ENCODE data around the gene PLEKHG1. TPM values are rescaled to one million over a fixed set of nuclear protein-coding genes. Genes with fewer than 3 reads are reported as not detected.
A peak's percentile ranks its signal among the peaks of the same experiment; 100 is the strongest.

The PLEKHG1 gene
- total and polyA plus RNA-seq, 4 experiments from 2014 or later: 1.2 to 3.9 (median 2.5) TPM

GRCh38 chr6:150633486-150633834, 33.8 kb downstream of the PLEKHG1 start:
- H3K4me3 Mint-ChIP-seq: peak overlapping the region; percentile 74 to 88 (median 84)
- peaks cover 0 to 2% (median 0%) of the 10 kb centered on the region in 8 donors for H3K9me3 Mint-ChIP-seq
- peaks cover 4 to 5% of the 10 kb centered on the region in 2 donors for H3K27me3 Mint-ChIP-seq
- Histone ChIP-seq H3K4me3 (ENCODE audit: low read length in 2 of 2) (peak overlapping the region in 1 of 2 donors; percentile 41), H3K27me3 (ENCODE audit: insufficient read depth, low read length) (no peaks in the 10 kb centered on the region), H3K27ac (ENCODE audit: low read depth, low read length) (peak overlapping the region; percentile 60), H3K4me1 (ENCODE audit: insufficient read depth, low read length) (peaks cover 43% of the 10 kb centered on the region), H3K9me3 (ENCODE audit: control insufficient read depth in 1 of 2, low read length in 2 of 2) (no peaks in the 10 kb centered on the region), H3K36me3 (ENCODE audit: insufficient read depth, low read length) (no peaks in the 10 kb centered on the region)
- CTCF ChIA-PET (ENCODE audit: partially characterized antibody): interaction anchor here (0.7 to 1.2 kb wide), 3 partner anchors 29 to 636 kb away, joined by 3 to 4 read pairs (median 3); no protein-coding TSS in a partner anchor
- peak overlapping the region; percentile 16 to 86 (median 63) for H3K27ac Mint-ChIP-seq
- H3K36me3 Mint-ChIP-seq: no peaks in the 10 kb centered on the region
- POLR2A ChIA-PET (ENCODE audit: partially characterized antibody): interaction anchor here (0.9 kb wide), 1 partner anchor 24 kb away, joined by 3 read pairs; no protein-coding TSS in a partner anchor
- no peak for DNase-seq
- intact Hi-C loops (cut with micrococcal nuclease): no loop called here
- H3K4me1 Mint-ChIP-seq: peaks cover 26 to 50% (median 42%) of the 10 kb centered on the region in 4 donors

- H3K27ac ChIP-seq (ENCODE audit: low read depth, low read length): no peak overlapping the region
- POLR2A ChIA-PET (ENCODE audit: partially characterized antibody): no interaction called here
- Mint-ChIP-seq H3K27ac (peak overlapping the region in 6 of 7 donors; percentile 16 to 85 (median 58)), H3K36me3 (no peaks in the 10 kb centered on the region), H3K4me1 (peaks cover 26 to 50% (median 42%) of the 10 kb centered on the region in 4 donors), H3K4me3 (peak overlapping the region in 7 of 8 donors; percentile 3 to 88 (median 83)), H3K27me3 (peaks cover 4 to 5% of the 10 kb centered on the region in 2 donors), H3K9me3 (peaks cover 0 to 2% (median 0%) of the 10 kb centered on the region in 8 donors)
- no peak for DNase-seq
- H3K9me3 ChIP-seq (ENCODE audit: control insufficient read depth in 1 of 2, low read length in 2 of 2): no peaks in the 10 kb centered on the region
- H3K27me3 ChIP-seq (ENCODE audit: insufficient read depth, low read length): no peaks in the 10 kb centered on the region
- intact Hi-C loops (cut with micrococcal nuclease): no loop called here
- CTCF ChIA-PET (ENCODE audit: partially characterized antibody): interaction anchor here (0.6 to 0.7 kb wide), 2 partner anchors 237 to 635 kb away, joined by 3 to 4 read pairs; no protein-coding TSS in a partner anchor
- H3K4me3 ChIP-seq (ENCODE audit: low read length in 2 of 2): no peak overlapping the region
- no peaks in the 10 kb centered on the region for H3K36me3 ChIP-seq (ENCODE audit: insufficient read depth, low read length)
- H3K4me1 ChIP-seq (ENCODE audit: insufficient read depth, low read length): peaks cover 43% of the 10 kb centered on the region
These were observed 34.7 kb downstream of the PLEKHG1 start for GRCh38 chr6:150634176-150634963.

DNA sequence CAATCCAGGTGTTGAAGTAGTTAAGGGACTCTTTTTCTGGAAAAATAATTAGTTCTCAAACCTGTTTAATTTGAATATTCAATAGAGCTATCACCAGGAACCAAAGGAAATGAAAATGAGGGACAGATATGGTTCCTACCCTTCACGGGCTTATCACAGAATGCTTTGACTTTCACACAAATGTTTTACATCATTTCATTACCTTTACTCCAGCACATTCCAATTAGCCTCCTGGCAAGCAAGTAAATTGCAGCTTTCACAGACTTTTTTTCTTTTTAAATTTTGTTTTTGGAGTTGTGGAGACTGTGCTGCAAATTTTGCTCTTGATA, 35.2 kb downstream of the PLEKHG1 start:
- no peak overlapping the region for H3K27ac ChIP-seq (ENCODE audit: low read depth, low read length)
- POLR2A ChIA-PET (ENCODE audit: partially characterized antibody): interaction anchor here (1.1 kb wide), 1 partner anchor 35 kb away, joined by 4 read pairs; the partner anchor contains the start of gene PLEKHG1
- Mint-ChIP-seq H3K4me1 (peaks cover 26 to 49% (median 43%) of the 10 kb centered on the region in 4 donors), H3K4me3 (peak overlapping the region in 3 of 8 donors; percentile 8 to 35 (median 13)), H3K27ac (peak overlapping the region in 5 of 7 donors; percentile 1 to 26 (median 16)), H3K27me3 (peaks cover 4 to 5% of the 10 kb centered on the region in 2 donors), H3K9me3 (peaks cover 0 to 2% (median 0%) of the 10 kb centered on the region in 8 donors), H3K36me3 (no peaks in the 10 kb centered on the region)
- no peak for DNase-seq
- no peaks in the 10 kb centered on the region for H3K9me3 ChIP-seq (ENCODE audit: control insufficient read depth in 1 of 2, low read length in 2 of 2)
- no peaks in the 10 kb centered on the region for H3K36me3 ChIP-seq (ENCODE audit: insufficient read depth, low read length)
- H3K4me1 ChIP-seq (ENCODE audit: insufficient read depth, low read length): peaks cover 43% of the 10 kb centered on the region
- intact Hi-C loops (cut with micrococcal nuclease): no loop called here
- no peaks in the 10 kb centered on the region for H3K27me3 ChIP-seq (ENCODE audit: insufficient read depth, low read length)
- CTCF ChIA-PET (ENCODE audit: partially characterized antibody): interaction anchor here (0.6 kb wide), 1 partner anchor 238 kb away, joined by 3 read pairs; no protein-coding TSS in a partner anchor
- H3K4me3 ChIP-seq (ENCODE audit: low read length in 2 of 2): no peak overlapping the region

GRCh38 chr6:150635906-150636514, 36.3 kb downstream of the PLEKHG1 start:
- POLR2A ChIA-PET (ENCODE audit: partially characterized antibody): interaction anchor here (1.1 kb wide), 1 partner anchor 36 kb away, joined by 4 read pairs; the partner anchor contains the start of gene PLEKHG1
- H3K9me3 ChIP-seq (ENCODE audit: control insufficient read depth in 1 of 2, low read length in 2 of 2): no peaks in the 10 kb centered on the region
- H3K4me1 Mint-ChIP-seq: peaks cover 27 to 50% (median 38%) of the 10 kb centered on the region in 4 donors
- H3K36me3 ChIP-seq (ENCODE audit: insufficient read depth, low read length): no peaks in the 10 kb centered on the region
- peaks cover 0 to 3% of the 10 kb centered on the region in 2 donors for H3K36me3 Mint-ChIP-seq
- H3K4me1 ChIP-seq (ENCODE audit: insufficient read depth, low read length): peaks cover 41% of the 10 kb centered on the region
- peak overlapping the region in 2 of 7 donors; percentile 70 to 86 for H3K27ac Mint-ChIP-seq
- DNase-seq: peak in 1 of 5 donors; percentile 9
- no peak overlapping the region for H3K27ac ChIP-seq (ENCODE audit: low read depth, low read length)
- peaks cover 1 to 4% of the 10 kb centered on the region in 2 donors for H3K27me3 Mint-ChIP-seq
- H3K4me3 ChIP-seq (ENCODE audit: low read length in 2 of 2): no peak overlapping the region
- no peaks in the 10 kb centered on the region for H3K27me3 ChIP-seq (ENCODE audit: insufficient read depth, low read length)
- peak overlapping the region in 2 of 8 donors; percentile 32 to 35 for H3K4me3 Mint-ChIP-seq
- intact Hi-C loops (cut with micrococcal nuclease): no loop called here
- peaks cover 0 to 2% (median 0%) of the 10 kb centered on the region in 8 donors for H3K9me3 Mint-ChIP-seq
- CTCF ChIA-PET (ENCODE audit: partially characterized antibody): no interaction called here

DNA sequence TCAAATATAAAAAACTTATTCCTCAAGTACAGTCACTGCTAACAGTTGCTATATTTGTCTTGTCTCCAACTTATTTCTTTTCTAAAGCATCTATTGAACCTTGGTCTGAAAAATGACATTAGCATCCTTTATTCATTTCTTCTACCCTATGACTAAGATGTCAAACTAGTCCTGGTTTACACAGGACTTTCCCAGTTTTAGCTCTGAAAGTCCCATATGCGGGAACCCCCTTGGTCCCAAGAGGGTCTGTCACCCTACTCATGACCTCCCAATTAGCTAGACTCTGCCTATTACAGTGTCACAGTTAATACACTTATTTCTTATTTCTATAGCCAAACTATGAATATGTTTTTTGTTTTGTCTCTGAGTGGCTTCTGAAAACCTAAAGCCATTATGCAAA, 37.1 kb downstream of the PLEKHG1 start:
- H3K4me3 ChIP-seq (ENCODE audit: low read length in 2 of 2): no peak overlapping the region

DNA sequence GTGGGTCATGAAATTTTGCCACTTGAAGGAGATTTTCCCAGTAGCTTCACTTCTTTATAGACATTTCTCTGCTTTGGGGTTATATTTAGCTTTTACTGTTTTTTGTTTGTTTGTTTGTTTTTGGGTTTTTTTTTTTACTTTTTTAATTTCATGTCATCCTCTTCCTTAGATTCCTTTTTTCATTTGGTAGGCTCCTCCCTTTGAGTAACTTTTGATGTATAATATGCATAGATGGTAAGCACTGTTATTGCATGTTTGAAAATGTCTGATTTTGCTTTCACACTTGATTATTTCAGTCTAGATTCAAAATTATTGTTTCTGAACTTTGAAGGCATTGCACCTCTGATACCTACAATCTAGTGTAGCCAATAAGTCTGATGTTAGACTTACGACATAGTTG, 37.6 kb downstream of the PLEKHG1 start:
- no peak for DNase-seq
- POLR2A ChIA-PET (ENCODE audit: partially characterized antibody): no interaction called here
- CTCF ChIA-PET (ENCODE audit: partially characterized antibody): no interaction called here
- Histone ChIP-seq H3K9me3 (ENCODE audit: control insufficient read depth in 1 of 2, low read length in 2 of 2) (no peaks in the 10 kb centered on the region), H3K27me3 (ENCODE audit: insufficient read depth, low read length) (no peaks in the 10 kb centered on the region), H3K27ac (ENCODE audit: low read depth, low read length) (no peak overlapping the region), H3K36me3 (ENCODE audit: insufficient read depth, low read length) (no peaks in the 10 kb centered on the region), H3K4me1 (ENCODE audit: insufficient read depth, low read length) (peaks cover 32% of the 10 kb centered on the region), H3K4me3 (ENCODE audit: low read length in 2 of 2) (no peak overlapping the region)
- Mint-ChIP-seq H3K27ac (no peak overlapping the region), H3K4me3 (peak overlapping the region in 1 of 8 donors; percentile 6), H3K9me3 (peaks cover 0 to 2% (median 0%) of the 10 kb centered on the region in 8 donors), H3K27me3 (peaks cover 1 to 4% of the 10 kb centered on the region in 2 donors), H3K36me3 (peaks cover 0 to 3% of the 10 kb centered on the region in 2 donors), H3K4me1 (peaks cover 22 to 42% (median 32%) of the 10 kb centered on the region in 4 donors)
- intact Hi-C loops (cut with micrococcal nuclease): no loop called here

More for the DNA sequence above, 37.1 kb downstream of the PLEKHG1 start:
- Histone ChIP-seq H3K27ac (ENCODE audit: low read depth, low read length) (no peak overlapping the region), H3K36me3 (ENCODE audit: insufficient read depth, low read length) (no peaks in the 10 kb centered on the region), H3K27me3 (ENCODE audit: insufficient read depth, low read length) (no peaks in the 10 kb centered on the region), H3K9me3 (ENCODE audit: control insufficient read depth in 1 of 2, low read length in 2 of 2) (no peaks in the 10 kb centered on the region), H3K4me1 (ENCODE audit: insufficient read depth, low read length) (peaks cover 37% of the 10 kb centered on the region)
- no peak for DNase-seq
- intact Hi-C loops (cut with micrococcal nuclease): no loop called here
- ChIA-PET POLR2A (ENCODE audit: partially characterized antibody) (no interaction called here), CTCF (ENCODE audit: partially characterized antibody) (no interaction called here)
- Mint-ChIP-seq H3K9me3 (peaks cover 0 to 2% (median 0%) of the 10 kb centered on the region in 8 donors), H3K27ac (peak overlapping the region in 1 of 7 donors; percentile 86), H3K36me3 (peaks cover 0 to 3% of the 10 kb centered on the region in 2 donors), H3K4me3 (no peak overlapping the region), H3K27me3 (peaks cover 1 to 4% of the 10 kb centered on the region in 2 donors), H3K4me1 (peaks cover 26 to 47% (median 36%) of the 10 kb centered on the region in 4 donors)

DNA sequence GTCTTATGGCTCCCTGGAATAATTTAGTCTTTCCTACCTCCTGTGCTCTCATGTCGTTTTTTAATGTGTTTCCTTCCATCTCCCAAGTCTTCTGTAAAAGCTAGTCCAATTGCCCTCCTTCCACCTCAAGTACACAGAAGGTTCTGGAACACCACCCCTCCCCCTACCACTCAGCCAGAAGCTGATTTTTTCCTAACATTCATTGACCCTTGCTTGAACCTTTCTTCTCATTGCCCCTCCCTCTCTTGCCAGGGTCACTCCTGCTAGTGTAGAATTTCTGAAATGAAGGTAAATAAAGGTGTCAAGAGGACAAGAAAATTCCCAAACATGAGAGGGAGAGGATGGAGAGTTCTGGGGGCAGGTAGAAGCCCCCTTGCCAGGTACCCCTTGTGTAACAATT, 38.6 kb downstream of the PLEKHG1 start:
- Histone ChIP-seq H3K27me3 (ENCODE audit: insufficient read depth, low read length) (no peaks in the 10 kb centered on the region), H3K4me1 (ENCODE audit: insufficient read depth, low read length) (peaks cover 23% of the 10 kb centered on the region), H3K9me3 (ENCODE audit: control insufficient read depth in 1 of 2, low read length in 2 of 2) (no peaks in the 10 kb centered on the region), H3K27ac (ENCODE audit: low read depth, low read length) (no peak overlapping the region), H3K36me3 (ENCODE audit: insufficient read depth, low read length) (no peaks in the 10 kb centered on the region), H3K4me3 (ENCODE audit: low read length in 2 of 2) (no peak overlapping the region)
- Mint-ChIP-seq H3K27me3 (peaks cover 0 to 3% of the 10 kb centered on the region in 2 donors), H3K27ac (no peak overlapping the region), H3K4me1 (peaks cover 14 to 32% (median 22%) of the 10 kb centered on the region in 4 donors), H3K9me3 (peaks cover 0 to 2% (median 0%) of the 10 kb centered on the region in 8 donors), H3K4me3 (no peak overlapping the region), H3K36me3 (peaks cover 0 to 3% of the 10 kb centered on the region in 2 donors)
- ChIA-PET CTCF (ENCODE audit: partially characterized antibody) (no interaction called here), POLR2A (ENCODE audit: partially characterized antibody) (no interaction called here)
- intact Hi-C loops (cut with micrococcal nuclease): no loop called here
- no peak for DNase-seq
